B cell (primary cell): ENCODE data around the gene LIN52. TPM values are rescaled to one million over a fixed set of nuclear protein-coding genes. Genes with fewer than 3 reads are reported as not detected.

Experiments
- ATAC-seq: fragments of 200-7000 bp; cut with Tn5 transposase; one replicate; pipeline ENCODE4 v1.10.0; 2021; ENCODE audit warnings: low read depth, mild to moderate bottlenecking, moderate number of reproducible peaks, moderate library complexity
- CTCF ChIA-PET: fragments of 350-600 bp; sonication (Branson Sonifier 250); formaldehyde crosslinking; loops from one replicate; lab custom pipeline; 2021; ENCODE audit warnings: antibody characterized with exemption, inconsistent platforms; lab: Charles Lee
- POLR2A ChIA-PET: fragments of 350-600 bp; sonication (Branson Sonifier 250); formaldehyde crosslinking; loops from one replicate; lab custom pipeline; 2021; ENCODE audit warnings: antibody characterized with exemption; lab: Charles Lee
- DNase-seq: peaks from one replicate; pipeline ENCODE4 v3.0.0; 2013
- H2AFZ ChIP-seq: 2 replicates; pipeline ENCODE4 v1.6.1; 2012; ENCODE audit warnings: mild to moderate bottlenecking, low read depth, low read length; ENCODE audit not compliant: insufficient read depth, poor library complexity, severe bottlenecking
- H3K27ac ChIP-seq, 2 donors: 1 replicate in 1 of 2; 2 replicates in 1 of 2; pipeline ENCODE4 v1.5.1; 2012 to 2013; ENCODE audit warnings: low read length in 2 of 2, mild to moderate bottlenecking in 2 of 2, moderate library complexity in 1 of 2
- H3K27me3 ChIP-seq, 4 experiments: fragments of 200-600 bp in 1 of 4; sonication (generic) in 1 of 4; replicated peaks in 1 of 4; 1 replicate in 2 of 4; 2 replicates in 2 of 4; pipeline versions ENCODE4 v1.6.1 to v1.7.0; 2013 to 2016; ENCODE audit warnings: low read length in 3 of 4, mild to moderate bottlenecking in 2 of 4, mixed read lengths in 1 of 4, moderate library complexity in 1 of 4; ENCODE audit not compliant: insufficient read depth in 4 of 4, control insufficient read depth in 3 of 4; ENCODE audit errors: control extremely low read depth in 1 of 4
- H3K36me3 ChIP-seq, 2 experiments: replicated peaks in 1 of 2; 1 replicate in 1 of 2; 2 replicates in 1 of 2; pipeline versions ENCODE4 v1.6.1 to v1.7.1; 2013; ENCODE audit warnings: low read length in 1 of 2; ENCODE audit not compliant: insufficient read depth in 2 of 2, control insufficient read depth in 1 of 2; ENCODE audit errors: control extremely low read depth in 1 of 2, extremely low read depth in 1 of 2
- H3K4me1 ChIP-seq, 2 donors: fragments of 200-600 bp in 1 of 2; sonication (generic) in 1 of 2; 1 replicate in 1 of 2; 2 replicates in 1 of 2; pipeline versions ENCODE4 v1.5.1 to v1.6.1; 2013 to 2017; ENCODE audit warnings: low read length in 2 of 2; ENCODE audit not compliant: control insufficient read depth in 2 of 2, insufficient read depth in 2 of 2
- H3K4me2 ChIP-seq: replicated peaks from 2 replicates; pipeline ENCODE3; 2012; ENCODE audit warnings: mild to moderate bottlenecking, low read depth, low read length; ENCODE audit not compliant: poor library complexity, severe bottlenecking
- H3K4me3 ChIP-seq, 5 experiments: fragments of 200-600 bp in 1 of 5; sonication (generic) in 1 of 5; 1 replicate in 3 of 5; 2 replicates in 2 of 5; pipeline versions ENCODE4 v1.5.1 to v1.7.0; 2011 to 2016; ENCODE audit warnings: low read length in 4 of 5, mild to moderate bottlenecking in 4 of 5, low read depth in 2 of 5, control low read depth in 1 of 5, moderate library complexity in 1 of 5; ENCODE audit not compliant: insufficient read depth in 1 of 5; ENCODE audit errors: control extremely low read depth in 1 of 5, extremely low read depth in 1 of 5
- H3K79me2 ChIP-seq: fragments of 200-600 bp; sonication (generic); one replicate; pipeline ENCODE4 v1.6.0; 2016; ENCODE audit warnings: low read length; ENCODE audit not compliant: control insufficient read depth, insufficient read depth
- H3K9ac ChIP-seq: fragments of 200-600 bp; sonication (generic); 2 replicates; pipeline ENCODE4 v1.6.1; 2017; ENCODE audit warnings: mild to moderate bottlenecking, low read length, moderate library complexity
- H3K9me3 ChIP-seq, 3 donors: one replicate each; pipeline versions ENCODE4 v1.6.1 to v1.7.1; 2013; ENCODE audit warnings: low read length in 2 of 3; ENCODE audit not compliant: control insufficient read depth in 2 of 3, insufficient read depth in 1 of 3; ENCODE audit errors: control extremely low read depth in 1 of 3
- H4K20me1 ChIP-seq: 2 replicates; pipeline ENCODE4 v1.6.0; 2012; ENCODE audit warnings: mild to moderate bottlenecking, low read length; ENCODE audit not compliant: insufficient read depth, control insufficient read depth, poor library complexity, severe bottlenecking
- H3K27ac Mint-ChIP-seq: one replicate; pipeline ENCODE4 v1.8.0; 2021; ENCODE audit warnings: mixed read lengths
- H3K27me3 Mint-ChIP-seq: one replicate; pipeline ENCODE4 v1.8.0; 2021; ENCODE audit warnings: mixed read lengths
- H3K4me1 Mint-ChIP-seq: one replicate; pipeline ENCODE4 v1.8.0; 2021; ENCODE audit warnings: mixed read lengths
- H3K4me3 Mint-ChIP-seq: one replicate; pipeline ENCODE4 v1.8.0; 2021; ENCODE audit warnings: mixed read lengths
- H3K9me3 Mint-ChIP-seq: one replicate; pipeline ENCODE4 v1.8.0; 2022; ENCODE audit warnings: mixed read lengths; ENCODE audit not compliant: insufficient read depth
- EZH2 ChIP-seq: IDR thresholded peaks from 2 replicates; pipeline ENCODE4 v1.6.1; 2012; ENCODE audit warnings: borderline replicate concordance, low read depth, mild to moderate bottlenecking, moderate library complexity, low read length; ENCODE audit not compliant: insufficient read depth, poor library complexity, severe bottlenecking
- WGBS: methylation state at CpG from one replicate; pipeline ENCODE4 v1.1.5; 2013; ENCODE audit warnings: missing lambda C conversion rate; ENCODE audit not compliant: insufficient coverage; 5-methylcytosine and 5-hydroxymethylcytosine counted together
- intact Hi-C: fragments of 100-400 bp; cut with micrococcal nuclease; formaldehyde crosslinking; loops from one replicate; pipeline ENCODE4 v1.10.0; 2022
- polyA plus RNA-seq: library from polyadenylated mRNA; depleted of rRNA; stranded (reverse); fragments of >200 nt; gene quantifications from 2 replicates; pipeline ENCODE4 v1.2.3, GENCODE V29; 2012
- total RNA-seq, 2 donors: library from RNA; stranded (reverse); fragments of 120-200 nt in 1 of 2; gene quantifications; 1 replicate in 1 of 2; 2 replicates in 1 of 2; pipeline versions ENCODE4 v1.2.3 to v1.2.4, GENCODE V29; 2013 to 2022
- TF ChIP-seq, protein P1 (sequence below): fragments of 200-600 bp; IDR thresholded peaks from one replicate; pipeline ENCODE4 v1.8.0; 2022; ENCODE audit warnings: antibody characterized with exemption, mild to moderate bottlenecking

LIN52 gene
- total and polyA plus RNA-seq, 2 donors (not counting 1 experiment from before 2014, with no cell fraction given), result 3.9 to 13.1 TPM

DNA sequence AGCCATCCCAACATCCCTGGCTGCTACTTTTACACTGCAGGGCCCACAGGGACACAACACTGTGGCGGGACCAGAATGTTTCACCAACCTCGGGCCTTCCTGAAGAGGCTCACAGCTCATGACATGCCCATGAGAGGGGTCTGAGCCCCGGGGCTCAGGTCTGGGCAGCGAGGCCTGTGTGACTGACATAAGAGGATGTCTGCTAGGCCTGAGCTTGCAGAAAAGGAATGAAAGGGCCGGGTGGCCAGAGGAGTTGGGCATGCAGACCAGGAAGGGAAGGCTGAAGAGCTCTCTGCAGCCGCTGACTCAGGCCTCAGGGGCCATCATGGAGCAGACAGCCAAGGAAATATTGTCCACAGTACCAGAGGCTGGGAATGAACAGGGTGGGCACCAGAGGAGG, 136.2 kb downstream of the LIN52 start:
- Histone ChIP-seq H3K9ac (no peak overlapping the region), H3K9me3 (peaks cover 0 to 9% (median 0%) of the 10 kb centered on the region in 3 donors), H3K4me3 (no peak overlapping the region), H3K79me2 (no peaks in the 10 kb centered on the region), H3K4me2 (no peak overlapping the region), H4K20me1 (no peaks in the 10 kb centered on the region), H2AFZ (no peak overlapping the region), H3K4me1 (peaks cover 5 to 7% of the 10 kb centered on the region in 2 donors), H3K27ac (no peak overlapping the region), H3K27me3 (peaks cover 0 to 23% (median 6%) of the 10 kb centered on the region in 4 experiments), H3K36me3 (no peaks in the 10 kb centered on the region)
- 82% methylated on average over 5 of the region's 6 CpGs for WGBS
- Mint-ChIP-seq H3K27ac (no peak overlapping the region), H3K9me3 (no peaks in the 10 kb centered on the region), H3K4me1 (peaks cover 2% of the 10 kb centered on the region), H3K27me3 (peaks cover 25% of the 10 kb centered on the region), H3K4me3 (no peak overlapping the region)
- POLR2A ChIA-PET, result no interaction called here
- intact Hi-C loops, result no loop called here
- no peak for TF ChIP-seq EZH2
- TF ChIP-seq, protein P1, sequence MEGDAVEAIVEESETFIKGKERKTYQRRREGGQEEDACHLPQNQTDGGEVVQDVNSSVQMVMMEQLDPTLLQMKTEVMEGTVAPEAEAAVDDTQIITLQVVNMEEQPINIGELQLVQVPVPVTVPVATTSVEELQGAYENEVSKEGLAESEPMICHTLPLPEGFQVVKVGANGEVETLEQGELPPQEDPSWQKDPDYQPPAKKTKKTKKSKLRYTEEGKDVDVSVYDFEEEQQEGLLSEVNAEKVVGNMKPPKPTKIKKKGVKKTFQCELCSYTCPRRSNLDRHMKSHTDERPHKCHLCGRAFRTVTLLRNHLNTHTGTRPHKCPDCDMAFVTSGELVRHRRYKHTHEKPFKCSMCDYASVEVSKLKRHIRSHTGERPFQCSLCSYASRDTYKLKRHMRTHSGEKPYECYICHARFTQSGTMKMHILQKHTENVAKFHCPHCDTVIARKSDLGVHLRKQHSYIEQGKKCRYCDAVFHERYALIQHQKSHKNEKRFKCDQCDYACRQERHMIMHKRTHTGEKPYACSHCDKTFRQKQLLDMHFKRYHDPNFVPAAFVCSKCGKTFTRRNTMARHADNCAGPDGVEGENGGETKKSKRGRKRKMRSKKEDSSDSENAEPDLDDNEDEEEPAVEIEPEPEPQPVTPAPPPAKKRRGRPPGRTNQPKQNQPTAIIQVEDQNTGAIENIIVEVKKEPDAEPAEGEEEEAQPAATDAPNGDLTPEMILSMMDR, result no peak
- DNase-seq (no peak), ATAC-seq (no peak)
- CTCF ChIA-PET, result no interaction called here

DNA sequence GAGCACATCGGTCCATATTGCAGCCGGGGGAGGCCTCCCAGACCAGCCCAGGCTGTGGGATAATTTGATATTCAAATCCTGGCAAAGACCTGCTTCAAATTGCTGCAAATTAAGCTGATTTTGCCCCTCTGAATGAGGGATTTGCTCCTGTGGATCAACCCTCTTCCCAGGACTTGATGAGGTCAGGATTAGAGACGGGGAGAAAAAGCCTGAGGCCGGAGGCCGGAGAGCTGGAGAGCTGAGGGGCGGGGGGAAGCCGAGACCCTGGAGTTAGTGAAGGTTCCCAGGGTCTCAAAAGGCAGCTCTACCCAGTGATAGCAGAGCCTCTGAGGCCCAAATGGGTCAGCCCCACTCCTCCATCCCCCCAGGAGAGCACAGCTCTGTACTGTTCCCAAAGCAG, 137.0 kb downstream of the LIN52 start:
- intact Hi-C loops, result no loop called here
- POLR2A ChIA-PET, result no interaction called here
- Histone ChIP-seq H3K27me3 (peaks cover 0 to 23% (median 6%) of the 10 kb centered on the region in 4 experiments), H3K4me1 (peaks cover 5 to 7% of the 10 kb centered on the region in 2 donors), H3K27ac (no peak overlapping the region), H4K20me1 (no peaks in the 10 kb centered on the region), H3K36me3 (no peaks in the 10 kb centered on the region), H3K9me3 (peaks cover 0 to 9% (median 0%) of the 10 kb centered on the region in 3 donors), H3K79me2 (no peaks in the 10 kb centered on the region), H3K4me3 (no peak overlapping the region), H3K4me2 (no peak overlapping the region), H2AFZ (no peak overlapping the region), H3K9ac (no peak overlapping the region)
- WGBS, result 88% methylated on average over 7 of the region's 7 CpGs
- H3K9me3 Mint-ChIP-seq, result no peaks in the 10 kb centered on the region
- ATAC-seq (no peak), DNase-seq (no peak)
- H3K27me3 Mint-ChIP-seq, result peaks cover 29% of the 10 kb centered on the region
- no peak overlapping the region for H3K27ac Mint-ChIP-seq
- no peak overlapping the region for H3K4me3 Mint-ChIP-seq
- peaks cover 2% of the 10 kb centered on the region for H3K4me1 Mint-ChIP-seq
- CTCF ChIA-PET, result no interaction called here
- TF ChIP-seq EZH2, result no peak
- TF ChIP-seq, protein P1, result no peak
